PFSK-1 (cell line): ENCODE data around the gene PRSS53.

Experiments
- FOXP2 ChIP-seq: optimal IDR thresholded peaks from 2 replicates; pipeline ENCODE3; 2011; ENCODE audit warnings: borderline replicate concordance, control low read depth, inconsistent platforms; ENCODE audit not compliant: insufficient read depth; ENCODE audit errors: extremely low read length, extremely low read depth
- POLR2AphosphoS5 ChIP-seq: IDR thresholded peaks from 2 replicates; pipeline ENCODE4 v1.6.1; 2012; ENCODE audit warnings: low read depth, mild to moderate bottlenecking, control low read depth, low read length, moderate library complexity
- REST ChIP-seq, 2 experiments: IDR thresholded peaks; 2 replicates each; pipeline versions ENCODE4 v1.6.1 to v1.8.0; 2011 to 2012; ENCODE audit warnings: low read depth in 2 of 2, low read length in 2 of 2, control low read depth in 1 of 2, inconsistent platforms in 1 of 2, mild to moderate bottlenecking in 1 of 2, moderate library complexity in 1 of 2; ENCODE audit not compliant: insufficient read depth in 1 of 2
- SIN3A ChIP-seq: IDR thresholded peaks from 2 replicates; pipeline ENCODE4 v1.6.1; 2012; ENCODE audit warnings: mild to moderate bottlenecking, low read length, moderate library complexity, borderline replicate concordance; ENCODE audit not compliant: insufficient read depth
- TAF1 ChIP-seq: IDR thresholded peaks from 2 replicates; pipeline ENCODE4 v1.6.1; 2012; ENCODE audit warnings: low read length, control low read depth, borderline replicate concordance; ENCODE audit not compliant: insufficient read depth

Gene PRSS53

GRCh38 chr16:31093132-31093703 lies 4.5 kb upstream of the PRSS53 start:
- no peak for TF ChIP-seq FOXP2
- TF ChIP-seq TAF1: no peak
- TF ChIP-seq POLR2AphosphoS5: no peak
- no peak for TF ChIP-seq SIN3A
- no peak for TF ChIP-seq REST (IDR thresholded peaks at IDR 0.05; ENCODE audit: insufficient read depth in 1 of 2, low read depth in 2 of 2, low read length in 2 of 2)

DNA sequence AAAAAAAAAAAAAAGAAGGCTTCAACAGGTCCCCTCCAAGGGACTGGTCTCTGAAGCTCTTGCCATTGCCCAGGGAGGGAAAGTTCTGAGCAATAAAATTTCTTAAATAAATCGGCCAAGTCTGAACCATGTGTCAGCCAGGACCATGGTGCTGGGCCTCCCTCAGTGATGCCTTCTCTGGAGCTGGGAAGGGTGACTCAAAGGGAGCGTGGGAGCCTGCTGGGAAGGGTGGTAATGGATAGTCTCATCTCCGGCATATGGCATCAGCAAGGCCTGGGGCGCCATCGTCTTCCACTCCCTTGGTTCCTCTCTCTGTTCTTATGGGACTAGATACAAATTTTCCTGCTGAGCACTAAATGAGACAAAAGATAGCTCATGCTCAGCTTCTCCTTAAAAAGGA lies 3.6 kb upstream of the PRSS53 start:
- no peak for TF ChIP-seq SIN3A
- no peak for TF ChIP-seq TAF1
- no peak for TF ChIP-seq REST (IDR thresholded peaks at IDR 0.05; ENCODE audit: insufficient read depth in 1 of 2, low read depth in 2 of 2, low read length in 2 of 2)
- TF ChIP-seq POLR2AphosphoS5: no peak

DNA sequence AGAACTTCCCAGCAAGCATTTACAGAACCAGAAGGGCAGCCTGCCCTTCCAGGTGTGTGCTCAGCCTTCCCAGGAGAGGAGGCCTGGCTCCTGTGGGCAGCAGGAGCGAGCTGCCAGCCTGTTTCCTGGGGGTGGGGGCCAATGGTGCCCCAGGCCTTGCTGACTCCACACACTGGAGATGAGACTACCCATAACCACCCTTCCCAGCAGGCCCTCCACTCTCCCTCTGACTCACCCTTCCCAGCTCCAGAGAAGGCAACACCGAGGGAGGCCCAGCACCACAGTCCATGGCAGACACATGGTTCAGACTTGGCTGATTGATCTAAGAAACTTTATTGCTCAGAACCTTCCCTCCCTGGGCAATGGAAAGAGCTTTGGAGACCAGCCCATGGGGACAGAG lies 1.8 kb upstream of the PRSS53 start:
- TF ChIP-seq SIN3A (no peak), POLR2AphosphoS5 (no peak), TAF1 (no peak), FOXP2 (no peak), REST (IDR thresholded peaks at IDR 0.05; ENCODE audit: insufficient read depth in 1 of 2, low read depth in 2 of 2, low read length in 2 of 2) (no peak)

GRCh38 chr16:31089199-31089598 lies 456 bp upstream of the PRSS53 start:
- TF ChIP-seq FOXP2: no peak
- no peak for TF ChIP-seq POLR2AphosphoS5
- TF ChIP-seq REST (IDR thresholded peaks at IDR 0.05; ENCODE audit: insufficient read depth in 1 of 2, low read depth in 2 of 2, low read length in 2 of 2): no peak
- no peak for TF ChIP-seq TAF1
- TF ChIP-seq SIN3A: no peak

- no peak for TF ChIP-seq SIN3A
- no peak for TF ChIP-seq FOXP2
- no peak for TF ChIP-seq POLR2AphosphoS5
- TF ChIP-seq TAF1: no peak
- TF ChIP-seq REST (IDR thresholded peaks at IDR 0.05; ENCODE audit: insufficient read depth in 1 of 2, low read depth in 2 of 2, low read length in 2 of 2): no peak
These were observed 772 bp downstream of the PRSS53 start for GRCh38 chr16:31087971-31088370.
